Brain pericyte (primary cell): ENCODE measurements around the gene ITPRID1.
"Not testable (repeated sequence)": the region's sequence is repeated elsewhere in the genome, so short reads cannot be mapped to it uniquely, and the experiment has no call there.

Experiments used
- DNase-seq: peaks from one replicate; pipeline ENCODE4 v3.0.0-alpha.2; 2012; ENCODE audit warnings: low read depth, low spot score

ITPRID1 gene

DNA sequence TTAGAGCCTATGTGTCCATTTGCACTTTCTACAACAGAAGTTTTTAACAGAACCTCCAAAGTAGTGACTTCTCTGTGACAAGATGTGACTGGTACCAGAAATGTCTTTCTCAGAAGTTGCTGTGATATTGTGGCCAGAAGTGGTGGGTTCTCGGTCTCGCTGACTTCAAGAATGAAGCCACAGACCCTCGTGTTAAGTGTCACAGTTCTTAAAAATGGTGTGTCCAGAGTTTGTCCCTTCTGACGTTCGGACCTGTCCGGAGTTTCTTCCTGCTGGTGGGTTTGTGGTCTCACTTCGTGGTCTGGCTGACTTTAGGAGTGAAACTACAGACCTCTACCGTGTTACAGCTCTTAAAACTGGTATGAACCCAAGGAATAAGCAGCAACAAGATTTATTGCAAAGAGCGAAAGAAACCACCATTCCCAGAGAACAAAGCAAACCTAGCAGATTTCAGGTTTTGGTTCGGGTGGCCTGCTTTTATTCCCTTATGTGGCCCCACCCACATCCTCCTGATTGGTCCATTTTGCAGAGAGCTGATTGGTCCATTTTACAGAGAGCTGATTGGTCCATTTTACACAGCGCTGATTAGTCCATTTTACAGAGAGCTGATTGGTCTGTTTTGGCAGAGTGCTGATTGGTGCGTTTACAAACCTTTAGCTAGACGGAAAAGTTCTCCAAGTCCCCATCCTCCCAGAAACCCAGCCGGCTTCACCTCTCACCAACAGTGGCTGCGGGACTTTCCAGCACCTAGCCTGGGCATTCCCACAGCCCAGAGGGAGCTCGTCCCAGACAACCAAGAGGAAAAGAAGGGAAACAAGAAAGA is 3.0 kb downstream of the ITPRID1 start:
- DNase-seq: no peak

- DNase-seq: no peak
Observed at GRCh38 chr7:31517513-31517912, 3.6 kb downstream of the ITPRID1 start.

- no peak for DNase-seq
Observed at GRCh38 chr7:31518766-31519165, 4.9 kb downstream of the ITPRID1 start.

DNA sequence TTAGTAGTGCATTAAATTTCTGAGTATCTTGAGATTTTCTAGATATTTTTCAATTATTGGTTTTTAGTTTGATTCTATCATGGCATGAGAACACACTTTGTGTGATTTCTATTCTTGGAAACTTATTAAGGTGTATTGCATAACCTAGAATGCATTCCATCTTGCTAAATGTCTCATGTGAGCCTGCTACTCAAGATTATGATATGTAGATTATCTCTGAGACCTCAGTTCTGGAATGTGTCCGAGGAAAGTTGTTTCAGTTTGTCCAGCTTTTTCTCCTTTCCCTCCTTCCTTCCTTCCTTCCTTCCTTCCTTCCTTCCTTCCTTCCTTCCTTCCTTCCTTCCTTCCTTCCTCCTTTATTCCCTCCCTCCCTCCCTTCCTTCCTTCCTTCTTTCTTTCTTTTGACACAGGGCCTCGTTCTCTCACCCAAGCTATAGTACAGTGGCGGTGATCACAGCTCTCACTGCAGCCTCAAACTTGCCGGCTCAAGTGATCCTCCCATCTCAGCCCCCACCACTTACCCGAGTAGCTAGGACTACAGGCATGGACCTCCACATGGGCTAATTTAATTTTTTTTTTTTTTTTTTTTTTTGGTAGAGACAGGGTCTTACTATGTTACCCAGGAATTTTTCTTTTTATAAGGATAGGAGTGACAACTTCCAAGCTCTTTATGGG is 7.6 kb downstream of the ITPRID1 start:
- no peak for DNase-seq

GRCh38 chr7:31526864-31527263 is 13.0 kb downstream of the ITPRID1 start:
- no peak for DNase-seq

DNA sequence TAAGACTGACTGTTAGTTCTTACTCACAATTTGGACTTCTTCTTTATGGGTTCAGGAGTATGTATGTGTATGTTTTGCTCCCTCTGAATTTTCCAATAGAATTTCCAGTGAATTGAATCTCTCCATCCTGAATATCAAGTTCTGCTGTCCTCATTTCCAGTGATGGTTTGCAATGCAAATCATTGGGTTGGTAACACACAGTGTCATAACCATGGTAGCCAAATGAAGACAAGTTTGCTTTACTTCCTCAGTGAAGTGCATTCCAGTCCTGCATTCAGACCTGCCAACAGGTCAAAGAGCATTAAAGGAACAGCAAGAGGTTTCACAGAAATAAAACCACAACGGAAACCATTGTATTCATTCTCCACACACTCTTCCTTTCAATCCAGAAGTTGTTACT is 15.2 kb downstream of the ITPRID1 start:
- no peak for DNase-seq

DNA sequence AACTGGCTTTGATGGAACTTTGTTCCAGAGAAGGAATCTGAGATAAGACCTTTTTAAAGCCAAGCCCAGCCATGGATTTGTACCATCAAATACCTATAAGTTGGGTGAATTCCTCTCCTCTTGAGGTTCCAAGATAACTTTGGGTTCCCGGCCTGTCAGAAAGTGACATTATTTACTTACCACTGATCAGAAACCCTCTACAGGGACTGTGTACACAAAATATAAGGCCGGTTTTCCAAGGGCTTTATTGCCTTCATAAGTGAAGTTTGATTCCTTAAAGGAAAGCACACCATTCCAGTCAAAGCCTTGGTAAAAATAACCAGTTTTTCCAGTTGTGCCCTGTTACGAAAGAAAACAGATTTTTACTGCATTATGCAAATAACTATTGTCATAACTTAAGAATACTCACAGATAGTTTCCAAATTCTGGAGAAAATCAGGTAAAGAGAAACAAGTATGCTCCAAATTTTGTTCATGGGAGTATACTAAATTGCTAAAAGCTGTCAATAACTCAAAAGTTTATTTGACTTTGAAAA is 26.8 kb downstream of the ITPRID1 start:
- not testable (repeated sequence) for DNase-seq

GRCh38 chr7:31545549-31545948 is 31.7 kb downstream of the ITPRID1 start:
- no peak for DNase-seq

- no peak for DNase-seq
Observed at GRCh38 chr7:31549611-31550010, 35.7 kb downstream of the ITPRID1 start.

- DNase-seq: no peak
Observed at GRCh38 chr7:31550432-31550831, 36.5 kb downstream of the ITPRID1 start.

GRCh38 chr7:31553661-31554081 is 39.8 kb downstream of the ITPRID1 start:
- no peak for DNase-seq

DNA sequence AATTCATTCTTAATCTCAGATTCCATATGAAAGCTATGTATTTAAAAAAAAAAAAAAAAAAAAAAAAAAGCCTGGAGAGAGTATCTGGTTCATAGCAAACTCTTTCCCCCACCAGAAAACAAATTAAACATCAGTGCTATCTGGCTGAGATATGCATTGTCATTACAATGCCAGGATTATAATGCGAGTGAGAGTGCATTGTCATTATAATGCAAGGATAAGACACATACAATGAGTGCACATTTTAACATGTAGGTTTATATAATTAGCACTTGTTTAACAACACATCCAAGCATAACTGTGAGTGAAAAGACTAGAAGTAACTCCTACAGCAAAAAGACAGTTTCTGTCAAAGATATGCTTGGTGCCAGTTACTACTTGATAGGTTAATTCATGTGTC is 48.1 kb downstream of the ITPRID1 start:
- DNase-seq: no peak

DNA sequence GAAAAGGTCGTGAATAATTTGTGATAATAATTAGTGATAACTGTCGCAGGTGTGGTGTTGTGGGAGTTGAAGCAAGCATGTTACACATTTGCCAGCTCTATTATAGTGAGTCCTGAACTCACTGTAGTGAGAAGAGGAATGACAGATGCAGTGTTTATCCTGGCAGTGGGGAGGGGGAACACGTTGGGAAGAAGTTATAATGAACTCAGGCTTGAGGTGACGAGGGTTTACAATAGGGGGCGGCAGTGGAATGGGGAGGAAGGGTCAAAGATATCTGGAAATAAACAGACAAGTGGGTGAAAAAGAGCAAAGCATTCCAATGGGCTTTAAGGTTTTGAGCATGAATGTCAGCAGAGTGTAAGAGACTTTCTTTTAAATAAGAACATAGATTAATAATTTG is 49.6 kb downstream of the ITPRID1 start:
- no peak for DNase-seq

GRCh38 chr7:31563951-31564350 is 50.1 kb downstream of the ITPRID1 start:
- DNase-seq: no peak

- no peak for DNase-seq
Observed at GRCh38 chr7:31564661-31565060, 50.8 kb downstream of the ITPRID1 start.

GRCh38 chr7:31569528-31569927 is 55.6 kb downstream of the ITPRID1 start:
- no peak for DNase-seq

DNA sequence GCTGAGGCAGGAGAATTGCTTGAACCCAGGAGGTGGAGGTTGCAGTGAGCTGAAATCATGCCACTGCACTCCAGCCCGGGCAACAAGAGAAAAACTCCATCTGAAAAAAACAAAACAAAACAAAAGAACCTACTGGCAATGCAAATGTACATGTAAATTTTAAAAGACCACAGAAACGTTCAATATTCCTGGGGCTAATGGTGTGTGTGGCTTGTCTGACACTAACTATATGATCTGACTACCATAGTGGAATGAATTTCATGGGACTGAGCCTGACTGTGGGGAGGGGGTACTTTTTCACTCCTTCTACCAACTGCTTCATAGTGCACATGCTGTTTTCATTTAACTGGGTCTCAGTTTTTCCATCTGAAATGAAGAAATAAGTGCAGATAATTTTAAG is 69.6 kb downstream of the ITPRID1 start:
- no peak for DNase-seq

DNA sequence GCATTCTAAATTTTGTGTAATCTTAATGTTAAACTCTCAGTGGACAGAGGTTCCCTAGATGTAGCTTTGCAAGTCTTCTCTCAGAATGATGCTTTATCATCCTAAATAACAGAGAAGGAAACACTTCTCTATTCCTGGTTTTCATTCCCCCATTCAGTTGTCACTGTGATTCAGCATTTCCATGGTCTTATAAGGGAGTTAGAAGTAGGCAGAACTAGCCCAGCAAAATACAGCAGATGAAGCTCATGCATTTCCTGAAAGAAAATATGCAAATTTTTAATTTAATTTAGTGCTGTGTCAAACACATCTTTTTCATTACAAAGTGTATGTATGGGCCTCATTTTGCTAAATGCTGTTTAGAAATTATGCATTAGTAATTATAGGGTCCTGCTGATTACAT is 70.1 kb downstream of the ITPRID1 start:
- DNase-seq: no peak

DNA sequence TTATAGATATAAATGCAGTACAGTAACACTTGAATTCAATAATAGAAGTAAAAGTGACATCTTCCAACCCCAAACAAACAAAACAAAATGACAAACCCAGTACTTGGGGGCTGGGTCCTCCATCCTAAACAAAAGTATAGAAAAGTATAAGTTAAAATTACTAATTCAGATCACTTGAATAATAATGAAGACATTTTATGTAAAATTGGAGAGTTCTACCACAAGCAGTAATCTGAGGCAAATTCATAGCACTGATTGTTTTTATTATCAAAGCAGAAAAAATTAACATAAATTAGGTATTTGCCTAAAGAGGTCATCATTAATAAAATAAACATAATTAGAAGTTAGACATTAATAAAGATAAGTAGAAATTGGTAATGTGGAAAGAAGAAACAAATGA is 81.5 kb downstream of the ITPRID1 start:
- DNase-seq: no peak

GRCh38 chr7:31602041-31602625 is 88.2 kb downstream of the ITPRID1 start:
- no peak for DNase-seq

- DNase-seq: no peak
Observed at GRCh38 chr7:31603046-31603445, 89.2 kb downstream of the ITPRID1 start.

DNA sequence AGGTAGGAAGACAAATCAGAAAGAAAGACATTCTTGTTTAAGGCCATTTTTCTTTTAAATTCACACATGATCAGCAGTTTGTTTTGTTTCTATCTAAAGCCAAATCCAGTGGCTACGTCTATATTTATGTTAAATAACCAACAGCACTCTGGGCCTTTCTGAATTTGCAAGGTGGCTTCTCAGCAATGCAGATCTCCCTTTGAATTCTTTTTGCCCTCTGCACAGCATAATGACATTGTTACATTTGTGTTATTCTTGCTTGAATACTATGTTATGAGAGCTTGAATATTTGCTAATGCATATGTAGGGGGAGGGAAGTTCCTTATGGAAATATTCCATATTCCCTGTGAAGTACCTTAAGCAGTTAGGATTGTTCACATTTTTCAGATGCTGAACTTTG is 99.7 kb downstream of the ITPRID1 start:
- DNase-seq: no peak

DNA sequence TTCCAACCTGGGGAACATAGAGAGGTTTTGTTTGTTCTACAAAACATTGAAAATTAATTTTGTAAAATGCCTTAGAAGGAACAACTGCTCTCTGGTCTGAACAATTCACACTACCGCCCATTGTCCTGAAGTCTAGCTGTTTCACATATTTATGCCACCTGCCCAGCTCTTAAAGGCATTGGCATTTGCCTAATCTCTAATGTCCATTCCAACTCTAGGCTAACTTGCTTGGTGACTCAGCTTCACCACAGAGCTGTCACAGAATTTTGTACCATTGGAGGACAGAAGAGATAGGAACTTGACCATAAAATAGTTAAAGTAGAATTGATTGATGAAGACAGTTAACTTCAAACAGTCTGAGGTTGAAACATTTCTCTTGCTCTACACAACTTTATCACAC is 119.6 kb downstream of the ITPRID1 start:
- no peak for DNase-seq
